ENCODE measurements around the gene CADPS. TPM values are rescaled to one million over a fixed set of nuclear protein-coding genes. Genes with fewer than 3 reads are reported as not detected.

The CADPS gene
- total RNA-seq, 1 experiment from 2014 or later, result 7.0 TPM

- CTCF ChIA-PET, result interaction anchor here (2.0 kb wide), 1 partner anchor 9 kb away, joined by 8 read pairs; no protein-coding TSS in a partner anchor
- TF ChIP-seq ATF1 (CRISPR knock-in tag; IDR thresholded peaks at IDR 0.05) (no peak), HMGXB4 (CRISPR knock-in tag; IDR thresholded peaks at IDR 0.05) (no peak), TCF7 (CRISPR knock-in tag; IDR thresholded peaks at IDR 0.05; ENCODE audit: low read depth) (no peak), ZSCAN18 (CRISPR knock-in tag; IDR thresholded peaks at IDR 0.05) (no peak), IRF2 (CRISPR knock-in tag; IDR thresholded peaks at IDR 0.05; ENCODE audit: borderline replicate concordance, low read depth) (no peak), GTF2I (CRISPR knock-in tag; conservative IDR thresholded peaks at IDR 0.05) (no peak)
- TF ChIP-seq, protein P1, sequence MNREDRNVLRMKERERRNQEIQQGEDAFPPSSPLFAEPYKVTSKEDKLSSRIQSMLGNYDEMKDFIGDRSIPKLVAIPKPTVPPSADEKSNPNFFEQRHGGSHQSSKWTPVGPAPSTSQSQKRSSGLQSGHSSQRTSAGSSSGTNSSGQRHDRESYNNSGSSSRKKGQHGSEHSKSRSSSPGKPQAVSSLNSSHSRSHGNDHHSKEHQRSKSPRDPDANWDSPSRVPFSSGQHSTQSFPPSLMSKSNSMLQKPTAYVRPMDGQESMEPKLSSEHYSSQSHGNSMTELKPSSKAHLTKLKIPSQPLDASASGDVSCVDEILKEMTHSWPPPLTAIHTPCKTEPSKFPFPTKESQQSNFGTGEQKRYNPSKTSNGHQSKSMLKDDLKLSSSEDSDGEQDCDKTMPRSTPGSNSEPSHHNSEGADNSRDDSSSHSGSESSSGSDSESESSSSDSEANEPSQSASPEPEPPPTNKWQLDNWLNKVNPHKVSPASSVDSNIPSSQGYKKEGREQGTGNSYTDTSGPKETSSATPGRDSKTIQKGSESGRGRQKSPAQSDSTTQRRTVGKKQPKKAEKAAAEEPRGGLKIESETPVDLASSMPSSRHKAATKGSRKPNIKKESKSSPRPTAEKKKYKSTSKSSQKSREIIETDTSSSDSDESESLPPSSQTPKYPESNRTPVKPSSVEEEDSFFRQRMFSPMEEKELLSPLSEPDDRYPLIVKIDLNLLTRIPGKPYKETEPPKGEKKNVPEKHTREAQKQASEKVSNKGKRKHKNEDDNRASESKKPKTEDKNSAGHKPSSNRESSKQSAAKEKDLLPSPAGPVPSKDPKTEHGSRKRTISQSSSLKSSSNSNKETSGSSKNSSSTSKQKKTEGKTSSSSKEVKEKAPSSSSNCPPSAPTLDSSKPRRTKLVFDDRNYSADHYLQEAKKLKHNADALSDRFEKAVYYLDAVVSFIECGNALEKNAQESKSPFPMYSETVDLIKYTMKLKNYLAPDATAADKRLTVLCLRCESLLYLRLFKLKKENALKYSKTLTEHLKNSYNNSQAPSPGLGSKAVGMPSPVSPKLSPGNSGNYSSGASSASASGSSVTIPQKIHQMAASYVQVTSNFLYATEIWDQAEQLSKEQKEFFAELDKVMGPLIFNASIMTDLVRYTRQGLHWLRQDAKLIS (CRISPR knock-in tag; IDR thresholded peaks at IDR 0.05; ENCODE audit: borderline replicate concordance), result no peak
- Mint-ChIP-seq H3K4me1 (peaks cover 11% of the 10 kb centered on the region), H3K27ac (no peak overlapping the region), H3K9me3 (no peaks in the 10 kb centered on the region), H3K27me3 (ENCODE audit: low read depth) (no peaks in the 10 kb centered on the region), H3K4me3 (no peak overlapping the region), H3K36me3 (no peaks in the 10 kb centered on the region)
- POLR2A ChIA-PET, result interaction anchor here (0.8 to 1.3 kb wide), 2 partner anchors 9 to 17 kb away, joined by 3 to 4 read pairs; no protein-coding TSS in a partner anchor
- ATAC-seq, result no peak
- no peak for DNase-seq (ENCODE audit: low spot score)
These were observed 372.6 kb downstream of the CADPS start for GRCh38 chr3:62502315-62503300.

GRCh38 chr3:62501289-62501668 is 373.9 kb downstream of the CADPS start:
- Mint-ChIP-seq H3K27ac (no peak overlapping the region), H3K36me3 (no peaks in the 10 kb centered on the region), H3K27me3 (ENCODE audit: low read depth) (no peaks in the 10 kb centered on the region), H3K9me3 (no peaks in the 10 kb centered on the region), H3K4me1 (peaks cover 11% of the 10 kb centered on the region), H3K4me3 (no peak overlapping the region)
- ATAC-seq (no peak), DNase-seq (ENCODE audit: low spot score) (no peak)
- POLR2A ChIA-PET, result no interaction called here
- CTCF ChIA-PET, result interaction anchor here (0.7 to 1.1 kb wide), 4 partner anchors 52 to 167 kb away, joined by 3 read pairs; no protein-coding TSS in a partner anchor
- TF ChIP-seq ZNF232 (CRISPR knock-in tag; IDR thresholded peaks at IDR 0.05), result no peak
- TF ChIP-seq USF2 (CRISPR knock-in tag; IDR thresholded peaks at IDR 0.05), result no peak
- TF ChIP-seq TEAD4 (CRISPR knock-in tag; IDR thresholded peaks at IDR 0.05), result no peak
- TF ChIP-seq AR (CRISPR knock-in tag; IDR thresholded peaks at IDR 0.05), result no peak
